OCI-LY1 (cell line): ENCODE measurements around the gene SRRD.
A peak's percentile ranks its signal among the peaks of the same experiment; 100 is the strongest.

Source experiments
- H2AFZ ChIP-seq: fragments of 200-600 bp; sonication (generic), shearing (Covaris generic); 2 replicates; pipeline ENCODE4 v1.6.0; 2014; ENCODE audit warnings: antibody characterized with exemption, mild to moderate bottlenecking, low read length
- H3F3A ChIP-seq: fragments of 200-600 bp; sonication (generic), shearing (Covaris generic); 2 replicates; pipeline ENCODE4 v1.6.0; 2014; ENCODE audit warnings: mild to moderate bottlenecking, antibody characterized with exemption, low read length, moderate library complexity; ENCODE audit not compliant: insufficient read depth
- H3K27ac ChIP-seq: fragments of 200-600 bp; sonication (generic); 2 replicates; pipeline ENCODE4 v1.5.1; 2014; ENCODE audit warnings: low read length, mixed run types, mild to moderate bottlenecking, low read depth; ENCODE audit not compliant: poor library complexity, severe bottlenecking
- H3K27me3 ChIP-seq: fragments of 200-600 bp; sonication (generic); 2 replicates; pipeline ENCODE4 v1.6.0; 2014; ENCODE audit warnings: antibody characterized with exemption, mild to moderate bottlenecking, low read length, moderate library complexity; ENCODE audit not compliant: insufficient read depth
- H3K36me3 ChIP-seq: fragments of 200-600 bp; sonication (generic); 2 replicates; pipeline ENCODE4 v1.6.1; 2014; ENCODE audit warnings: mild to moderate bottlenecking, antibody characterized with exemption, low read length, moderate library complexity, mixed read lengths; ENCODE audit not compliant: insufficient read depth
- H3K4me1 ChIP-seq: fragments of 200-600 bp; sonication (generic); 2 replicates; pipeline ENCODE4 v1.5.1; 2014; ENCODE audit warnings: mild to moderate bottlenecking, low read length, moderate library complexity; ENCODE audit not compliant: insufficient read depth, severe bottlenecking
- H3K4me2 ChIP-seq: fragments of 200-600 bp; sonication (generic), shearing (Covaris generic); 2 replicates; pipeline ENCODE4 v1.6.1; 2014; ENCODE audit warnings: low read length
- H3K4me3 ChIP-seq: fragments of 200-600 bp; sonication (generic); 2 replicates; pipeline ENCODE4 v1.5.1; 2014; ENCODE audit warnings: low read length, low read depth, mild to moderate bottlenecking, mixed read lengths; ENCODE audit not compliant: poor library complexity, severe bottlenecking
- H3K79me2 ChIP-seq: fragments of 200-600 bp; shearing (Covaris generic); 2 replicates; pipeline ENCODE4 v1.6.1; 2016; ENCODE audit warnings: mixed run types, low read length, mixed read lengths; ENCODE audit not compliant: insufficient read depth
- H3K9ac ChIP-seq: fragments of 200-600 bp; sonication (generic), shearing (Covaris generic); 2 replicates; pipeline ENCODE4 v1.6.1; 2014; ENCODE audit warnings: mild to moderate bottlenecking, low read length, mixed read lengths
- H3K9me2 ChIP-seq: fragments of 200-600 bp; sonication (generic), shearing (Covaris generic); 2 replicates; pipeline ENCODE4 v1.6.1; 2014; ENCODE audit warnings: low read depth, mild to moderate bottlenecking, low read length, mixed read lengths
- H3K9me3 ChIP-seq: fragments of 200-600 bp; shearing (Covaris generic); 2 replicates; pipeline ENCODE4 v1.6.1; 2014; ENCODE audit warnings: low read length, mixed read lengths
- H4K20me1 ChIP-seq: fragments of 200-600 bp; sonication (generic), shearing (Covaris generic); 2 replicates; pipeline ENCODE4 v1.6.0; 2016; ENCODE audit warnings: mild to moderate bottlenecking, low read length; ENCODE audit not compliant: insufficient read depth
- CTCF ChIP-seq: fragments of 200-600 bp; sonication (generic), shearing (Covaris generic); IDR thresholded peaks from 2 replicates; pipeline ENCODE4 v1.5.1; 2017; ENCODE audit warnings: mild to moderate bottlenecking, antibody characterized with exemption, low read length, moderate library complexity, mixed read lengths
- EZH2 ChIP-seq: fragments of 200-600 bp; sonication (generic), shearing (Covaris generic); IDR thresholded peaks from 2 replicates; pipeline ENCODE4 v1.8.0; 2017; ENCODE audit warnings: borderline replicate concordance, mixed run types, mild to moderate bottlenecking, antibody characterized with exemption, low read length, moderate library complexity, mixed read lengths

The SRRD gene

GRCh38 chr22:26485013-26485412 lies 1.3 kb downstream of the SRRD start:
- no peaks in the 10 kb centered on the region for H3K9me2 ChIP-seq
- peaks cover 43% of the 10 kb centered on the region for H3K36me3 ChIP-seq
- H3K4me1 ChIP-seq: peaks cover 83% of the 10 kb centered on the region
- H3K9me3 ChIP-seq: no peaks in the 10 kb centered on the region
- peaks cover 44% of the 10 kb centered on the region for H3K79me2 ChIP-seq
- TF ChIP-seq EZH2 (no peak), CTCF (no peak)
- peak overlapping the region; percentile 95 for H3K27ac ChIP-seq
- H4K20me1 ChIP-seq: no peaks in the 10 kb centered on the region
- H3K4me2 ChIP-seq: peak overlapping the region; percentile 86
- H3F3A ChIP-seq: peaks cover 8% of the 10 kb centered on the region; the same call in 1 of the 2 replicates
- H3K9ac ChIP-seq: peak overlapping the region; percentile 90
- H2AFZ ChIP-seq: no peak overlapping the region
- peak overlapping the region; percentile 88 for H3K4me3 ChIP-seq
- H3K27me3 ChIP-seq: no peaks in the 10 kb centered on the region

- Histone ChIP-seq H3K4me3 (peak overlapping the region; percentile 88), H3K79me2 (peaks cover 35% of the 10 kb centered on the region), H3F3A (peaks cover 8% of the 10 kb centered on the region; the same call in 1 of the 2 replicates), H4K20me1 (no peaks in the 10 kb centered on the region), H3K9me2 (no peaks in the 10 kb centered on the region), H3K36me3 (peaks cover 52% of the 10 kb centered on the region), H3K27me3 (no peaks in the 10 kb centered on the region), H3K4me1 (peaks cover 74% of the 10 kb centered on the region), H3K4me2 (peak overlapping the region; percentile 86), H2AFZ (no peak overlapping the region), H3K27ac (peak overlapping the region; percentile 95), H3K9ac (peak overlapping the region; percentile 90; the same call in 1 of the 2 replicates), H3K9me3 (no peaks in the 10 kb centered on the region)
- TF ChIP-seq EZH2: no peak
- TF ChIP-seq CTCF: no peak
Observed at GRCh38 chr22:26485806-26486390, 2.2 kb downstream of the SRRD start.

GRCh38 chr22:26486394-26486793 lies 2.7 kb downstream of the SRRD start:
- H3K9ac ChIP-seq: no peak overlapping the region; the same call in 1 of the 2 replicates
- H2AFZ ChIP-seq: no peak overlapping the region
- H3K4me1 ChIP-seq: peaks cover 69% of the 10 kb centered on the region
- peaks cover 56% of the 10 kb centered on the region for H3K36me3 ChIP-seq
- no peaks in the 10 kb centered on the region for H3K9me2 ChIP-seq
- H3K27ac ChIP-seq: peak overlapping the region; percentile 95
- peak overlapping the region; percentile 88 for H3K4me3 ChIP-seq
- no peaks in the 10 kb centered on the region for H3K27me3 ChIP-seq
- H3K79me2 ChIP-seq: peaks cover 35% of the 10 kb centered on the region
- H3K4me2 ChIP-seq: peak overlapping the region; percentile 86; the same call in 1 of the 2 replicates
- H4K20me1 ChIP-seq: no peaks in the 10 kb centered on the region
- peaks cover 8% of the 10 kb centered on the region; the same call in 1 of the 2 replicates for H3F3A ChIP-seq
- H3K9me3 ChIP-seq: no peaks in the 10 kb centered on the region
- TF ChIP-seq CTCF: no peak
- no peak for TF ChIP-seq EZH2
